HL-60 (cell line): Measurements from ENCODE around the gene ATXN1L.
A peak's percentile ranks its signal among the peaks of the same experiment; 100 is the strongest.

Experiments
- CTCF ChIP-seq: IDR thresholded peaks from one replicate; pipeline ENCODE4 v1.5.1; 2011; ENCODE audit warnings: low read length, control low read depth, inconsistent platforms; ENCODE audit not compliant: insufficient read depth
- GABPA ChIP-seq: IDR thresholded peaks from 2 replicates; pipeline ENCODE4 v1.6.1; 2012; ENCODE audit warnings: low read depth
- REST ChIP-seq: IDR thresholded peaks from 2 replicates; pipeline ENCODE4 v1.6.1; 2012; ENCODE audit warnings: low read depth; ENCODE audit not compliant: insufficient replicate concordance

- TF ChIP-seq CTCF (peak; percentile 83), GABPA (no peak), REST (no peak)
Measured at GRCh38 chr16:71882505-71883167, 36.9 kb downstream of the ATXN1L start.
